Stimulated activated CD8-positive, alpha-beta memory T cell treated with anti-CD3 and anti-CD28 coated beads, Interleukin-15, amount 100 ng/mL, for 1 hour (primary cell): ENCODE results near the gene PPP6R2.

Experiments used
- DNase-seq: peaks from one replicate; pipeline ENCODE4 v3.0.0-alpha.2; 2020; ENCODE audit warnings: low read depth

The PPP6R2 gene

DNA sequence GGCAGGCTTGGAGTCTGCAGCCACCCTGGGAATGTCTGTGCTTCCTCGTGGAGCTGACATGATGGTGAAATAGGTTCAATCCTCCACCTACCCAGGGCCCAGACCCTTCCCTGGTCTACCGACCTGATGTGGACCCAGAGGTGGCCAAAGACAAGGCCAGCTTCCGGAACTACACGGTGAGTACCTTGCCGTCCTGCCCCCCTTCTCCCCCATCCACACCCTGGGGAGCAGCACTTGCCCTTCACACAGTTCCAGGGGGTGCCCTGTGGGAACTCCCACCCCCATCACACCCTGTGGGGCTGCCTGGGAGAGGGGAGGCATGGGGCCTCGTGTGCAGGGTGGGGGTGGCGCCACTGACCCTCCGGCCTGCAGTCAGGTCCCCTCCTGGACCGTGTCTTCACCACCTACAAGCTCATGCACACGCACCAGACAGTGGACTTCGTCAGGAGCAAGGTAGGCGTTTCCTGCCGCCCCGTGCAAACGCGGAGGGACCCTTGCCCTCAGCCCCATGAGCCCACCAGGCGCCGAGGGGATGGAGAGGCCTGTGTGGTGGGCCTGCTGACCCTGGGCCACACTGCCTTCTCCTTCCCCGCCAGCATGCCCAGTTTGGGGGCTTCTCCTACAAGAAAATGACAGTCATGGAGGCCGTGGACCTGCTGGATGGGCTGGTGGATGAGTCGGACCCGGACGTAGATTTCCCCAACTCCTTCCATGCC, 144.3 kb downstream of the PPP6R2 start:
- DNase-seq, result no peak

DNA sequence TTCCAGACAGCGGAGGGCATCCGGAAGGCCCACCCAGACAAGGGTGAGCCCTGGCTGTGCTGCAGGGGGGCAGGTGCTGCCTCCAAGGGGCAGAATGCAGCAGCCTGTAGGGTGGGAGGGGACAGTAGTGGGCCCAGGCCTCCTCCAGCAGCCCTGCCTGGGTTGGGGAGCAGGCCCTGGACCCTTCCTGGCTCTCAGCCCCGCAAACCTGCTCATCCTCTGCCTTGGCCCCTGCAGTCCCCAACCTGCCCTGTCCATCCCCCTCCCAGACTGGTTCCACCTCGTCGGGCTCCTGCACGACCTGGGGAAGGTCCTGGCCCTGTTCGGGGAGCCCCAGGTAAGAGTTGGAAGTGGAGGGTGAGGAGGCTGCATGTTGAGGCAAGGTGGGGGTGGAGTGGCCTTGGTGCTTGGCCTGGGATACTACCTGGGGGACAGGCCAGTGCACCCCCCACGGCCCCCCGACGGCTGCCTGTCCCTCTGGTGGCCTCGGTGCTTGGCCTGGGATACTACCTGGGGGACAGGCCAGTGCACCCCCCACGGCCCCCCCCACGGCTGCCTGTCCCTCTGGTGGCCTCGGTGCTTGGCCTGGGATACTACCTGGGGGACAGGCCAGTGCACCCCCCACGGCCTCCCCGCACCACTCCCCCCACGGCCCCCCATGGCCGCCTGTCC, 145.0 kb downstream of the PPP6R2 start:
- DNase-seq, result no peak

GRCh38 chr22:50488886-50489285, 145.8 kb downstream of the PPP6R2 start:
- no peak for DNase-seq

GRCh38 chr22:50489363-50490243, 146.5 kb downstream of the PPP6R2 start:
- DNase-seq, result no peak

GRCh38 chr22:50490531-50491308, 147.6 kb downstream of the PPP6R2 start:
- no peak for DNase-seq
